Activated CD4-positive, alpha-beta T cell treated with anti-CD3 and anti-CD28 coated beads for 4 hours (primary cell): ENCODE data around the gene TRPC1.

ENCODE experiments used
- DNase-seq, 2 donors: peaks; one replicate each; pipeline ENCODE4 v3.0.0-alpha.2; 2020

The TRPC1 gene

GRCh38 chr3:142844339-142844977 is 120.6 kb downstream of the TRPC1 start:
- DNase-seq = no peak

- DNase-seq = no peak
These were observed 123.1 kb downstream of the TRPC1 start for GRCh38 chr3:142846779-142847577.

- DNase-seq = no peak
These were observed 125.3 kb downstream of the TRPC1 start for GRCh38 chr3:142849148-142849547.

DNA sequence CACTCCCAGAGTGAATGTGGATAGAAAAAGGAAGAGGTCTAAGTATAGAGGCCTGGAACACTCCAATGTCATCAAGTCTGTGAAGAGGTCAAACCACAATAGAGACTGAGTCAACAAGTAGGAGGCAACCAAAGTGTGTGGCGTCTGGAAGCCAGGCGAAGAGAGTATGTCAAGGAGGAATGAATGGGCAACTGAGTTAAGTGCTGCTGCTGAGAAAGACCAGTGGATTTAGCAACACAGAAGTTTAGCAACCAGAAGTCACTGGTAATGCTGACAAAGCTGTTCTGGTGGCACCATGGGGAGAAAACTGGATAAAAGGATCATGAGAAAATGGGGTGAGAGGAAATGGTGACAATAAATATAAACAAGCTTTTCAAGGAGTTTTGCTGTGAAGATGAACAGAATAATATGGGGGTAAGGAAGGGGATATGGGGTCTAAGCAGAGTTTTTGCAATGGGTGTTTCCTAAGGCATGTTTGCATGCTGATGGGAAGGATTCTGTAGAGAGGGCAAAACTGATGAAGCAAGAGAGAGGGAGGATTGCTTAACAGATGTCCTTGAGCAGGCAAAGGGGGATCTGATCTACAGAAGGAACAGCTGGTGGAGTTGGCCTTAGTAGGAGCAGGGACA is 126.7 kb downstream of the TRPC1 start:
- DNase-seq = no peak

DNA sequence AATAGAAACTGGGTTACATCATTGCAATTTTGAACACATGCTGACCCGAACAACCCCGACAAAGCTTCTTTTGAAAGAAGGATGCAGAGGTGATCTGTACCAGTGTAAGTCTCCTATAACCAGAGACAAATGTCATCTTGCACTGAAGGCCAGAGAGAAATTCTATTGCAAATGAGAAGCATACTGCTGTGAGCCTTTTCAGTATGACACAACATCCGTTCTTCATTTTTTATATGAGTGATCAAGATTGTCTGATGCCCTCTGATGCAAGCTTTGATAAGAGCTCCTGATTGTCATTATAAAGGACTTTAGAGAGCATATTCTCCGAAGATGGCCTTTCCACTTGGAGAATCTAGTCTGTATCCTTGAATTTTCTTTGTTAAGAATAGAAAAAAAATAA is 128.2 kb downstream of the TRPC1 start:
- DNase-seq = no peak

DNA sequence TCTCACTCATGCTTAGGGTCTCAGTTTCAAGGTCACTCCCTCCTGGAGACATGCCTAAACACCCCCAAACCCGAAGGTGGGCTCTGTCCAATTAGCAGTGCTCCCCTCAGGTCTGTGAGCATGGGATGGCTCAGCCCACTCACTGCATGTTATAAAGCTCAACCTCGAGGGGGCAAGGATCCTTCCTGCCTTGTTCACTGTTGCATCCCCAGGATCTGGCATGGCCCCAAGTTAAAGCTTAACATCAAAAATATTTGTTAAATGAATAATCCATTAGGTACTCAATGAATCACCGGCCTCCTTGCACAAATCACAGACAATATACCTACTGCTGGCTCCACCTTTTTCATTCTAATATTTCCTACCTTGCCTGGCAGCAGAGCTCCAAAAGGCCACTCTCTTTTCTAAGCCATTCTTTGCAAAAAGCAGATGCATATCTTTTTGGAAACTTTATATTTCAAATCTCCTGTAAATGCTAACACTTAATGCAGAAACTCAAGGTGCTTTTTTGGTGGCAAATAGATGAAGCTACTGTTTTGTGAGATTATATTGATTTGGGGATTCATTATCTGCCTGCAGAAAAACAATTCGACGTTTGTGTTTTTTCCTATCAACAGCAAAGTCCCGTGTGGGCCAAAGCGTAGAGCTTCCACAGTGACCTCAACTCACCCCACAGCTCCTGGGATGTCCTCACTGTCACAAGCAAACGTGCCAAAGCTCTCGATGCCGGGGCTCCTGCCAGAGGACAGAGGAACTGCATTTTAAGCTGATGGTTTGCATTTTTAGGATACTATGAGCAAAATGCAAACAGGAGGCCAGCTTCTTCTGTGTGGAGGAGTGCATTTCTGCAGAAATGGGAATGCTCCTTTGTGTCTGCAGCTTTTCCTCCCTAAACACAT is 129.7 kb downstream of the TRPC1 start:
- no peak for DNase-seq

DNA sequence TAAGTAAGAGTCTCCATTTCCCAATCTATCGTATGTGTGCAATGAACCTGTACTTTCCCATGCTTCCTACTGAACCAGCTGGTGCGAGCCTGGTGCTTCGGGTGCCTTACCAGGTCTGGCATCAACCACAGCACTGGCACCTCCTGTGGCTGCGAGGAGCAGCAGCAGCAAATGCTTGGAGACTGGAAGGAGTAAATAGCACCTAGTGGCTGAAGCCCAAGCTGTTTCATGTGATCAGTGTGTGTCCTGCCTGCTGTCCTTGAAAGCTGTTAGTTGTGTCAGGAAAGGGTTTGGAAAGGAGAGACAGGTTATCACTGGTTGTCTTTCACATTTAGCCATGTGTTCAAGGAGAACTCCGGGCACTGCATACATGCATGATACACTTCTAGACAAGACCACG is 133.2 kb downstream of the TRPC1 start:
- DNase-seq = no peak
